ENCODE data around the gene BRIP1. TPM values are rescaled to one million over a fixed set of nuclear protein-coding genes. Genes with fewer than 3 reads are reported as not detected.
"Not testable (repeated sequence)": the region's sequence is repeated elsewhere in the genome, so short reads cannot be mapped to it uniquely, and the experiment has no call there.

Gene BRIP1
- polyA plus RNA-seq, 1 donor, result 6.4 TPM

DNA sequence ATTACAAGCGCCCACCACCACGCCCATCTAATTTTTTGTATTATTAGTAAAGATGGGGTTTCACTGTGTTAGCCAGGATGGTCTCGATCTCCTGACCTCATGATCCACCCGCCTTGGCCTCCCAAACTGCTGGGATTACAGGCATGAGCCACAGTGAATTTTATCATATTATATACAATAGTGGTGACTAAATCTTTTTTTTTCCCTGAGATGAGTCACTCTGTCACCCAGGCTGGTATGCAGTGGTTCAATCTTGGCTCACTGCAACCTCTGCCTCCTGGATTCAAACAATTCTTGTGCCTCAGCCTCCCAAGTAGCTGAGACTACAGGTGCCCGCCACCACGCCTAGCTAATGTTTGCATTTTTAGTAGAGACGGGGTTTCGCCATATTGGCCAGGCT, 22.5 kb upstream of the BRIP1 start:
- not testable (repeated sequence) for H3K4me3 ChIP-seq (ENCODE audit: low read length); H3K27ac ChIP-seq (ENCODE audit: low read length); H3K4me1 ChIP-seq (ENCODE audit: control insufficient read depth, insufficient read depth, low read length); DNase-seq; H3K9me3 ChIP-seq (ENCODE audit: control insufficient read depth, low read depth, low read length); H3K27me3 ChIP-seq (ENCODE audit: control insufficient read depth, insufficient read depth, low read length)
- no CpG with 5 or more reads among the region's 8 CpGs for WGBS (ENCODE audit: insufficient coverage, low lambda C conversion rate)
- H3K36me3 ChIP-seq (ENCODE audit: control insufficient read depth, insufficient read depth, low read length), result peaks cover 28% of the 10 kb centered on the region

DNA sequence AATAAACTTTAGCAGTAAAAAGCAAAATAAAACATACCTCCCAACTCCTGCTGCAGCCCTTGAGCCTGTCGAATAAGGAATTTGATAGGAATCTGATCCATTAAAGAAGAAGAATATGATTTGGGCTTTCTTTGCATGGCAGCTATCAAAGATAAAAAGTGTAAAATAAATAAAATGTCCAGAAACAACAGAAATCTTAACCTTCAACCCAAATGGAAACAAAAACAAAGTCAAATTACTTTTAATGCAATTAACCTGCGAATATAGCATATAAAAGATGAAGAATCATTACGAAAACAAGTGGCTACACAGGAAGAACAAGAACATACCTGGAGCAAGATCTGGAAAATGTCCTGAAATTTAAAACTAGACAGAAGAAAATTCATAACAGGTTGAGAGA, 21.5 kb upstream of the BRIP1 start:
- 100% methylated on average over 3 of the region's 3 CpGs for WGBS (ENCODE audit: insufficient coverage, low lambda C conversion rate)
- Histone ChIP-seq H3K4me3 (ENCODE audit: low read length) (no peak overlapping the region), H3K27ac (ENCODE audit: low read length) (no peak overlapping the region), H3K27me3 (ENCODE audit: control insufficient read depth, insufficient read depth, low read length) (no peaks in the 10 kb centered on the region), H3K36me3 (ENCODE audit: control insufficient read depth, insufficient read depth, low read length) (peaks cover 27% of the 10 kb centered on the region), H3K9me3 (ENCODE audit: control insufficient read depth, low read depth, low read length) (no peaks in the 10 kb centered on the region), H3K4me1 (ENCODE audit: control insufficient read depth, insufficient read depth, low read length) (no peaks in the 10 kb centered on the region)
- DNase-seq, result no peak

DNA sequence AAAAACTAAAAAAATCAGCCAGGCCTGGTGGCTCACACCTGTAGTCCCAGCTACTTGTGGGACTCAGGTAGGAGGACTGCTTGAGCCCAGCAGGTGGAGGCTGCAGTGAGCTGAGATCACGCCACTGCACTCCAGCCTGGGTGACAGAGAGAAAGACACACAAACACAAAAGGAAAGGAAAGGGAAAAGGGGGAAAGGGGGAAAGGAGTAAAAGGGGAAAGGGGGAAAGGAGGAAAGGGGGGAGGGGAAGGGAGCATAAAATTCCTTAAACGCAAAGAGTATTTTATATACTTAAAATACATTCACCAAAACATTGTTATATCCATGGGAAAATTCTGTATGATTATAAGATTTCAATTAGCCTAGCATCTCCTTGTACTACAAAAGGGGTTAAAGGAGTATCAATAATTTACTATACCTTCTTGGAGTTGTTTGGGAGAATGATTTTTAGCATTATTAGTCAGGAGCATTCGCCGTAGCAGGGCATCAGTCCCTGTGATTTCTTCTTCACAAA, 17.3 kb upstream of the BRIP1 start:
- peaks cover 21% of the 10 kb centered on the region for H3K36me3 ChIP-seq (ENCODE audit: control insufficient read depth, insufficient read depth, low read length)
- no peaks in the 10 kb centered on the region for H3K27me3 ChIP-seq (ENCODE audit: control insufficient read depth, insufficient read depth, low read length)
- H3K9me3 ChIP-seq (ENCODE audit: control insufficient read depth, low read depth, low read length), result no peaks in the 10 kb centered on the region
- no peaks in the 10 kb centered on the region for H3K4me1 ChIP-seq (ENCODE audit: control insufficient read depth, insufficient read depth, low read length)
- WGBS (ENCODE audit: insufficient coverage, low lambda C conversion rate), result no CpG with 5 or more reads among the region's 4 CpGs
- no peak overlapping the region for H3K4me3 ChIP-seq (ENCODE audit: low read length)
- no peak for DNase-seq
- no peak overlapping the region for H3K27ac ChIP-seq (ENCODE audit: low read length)

DNA sequence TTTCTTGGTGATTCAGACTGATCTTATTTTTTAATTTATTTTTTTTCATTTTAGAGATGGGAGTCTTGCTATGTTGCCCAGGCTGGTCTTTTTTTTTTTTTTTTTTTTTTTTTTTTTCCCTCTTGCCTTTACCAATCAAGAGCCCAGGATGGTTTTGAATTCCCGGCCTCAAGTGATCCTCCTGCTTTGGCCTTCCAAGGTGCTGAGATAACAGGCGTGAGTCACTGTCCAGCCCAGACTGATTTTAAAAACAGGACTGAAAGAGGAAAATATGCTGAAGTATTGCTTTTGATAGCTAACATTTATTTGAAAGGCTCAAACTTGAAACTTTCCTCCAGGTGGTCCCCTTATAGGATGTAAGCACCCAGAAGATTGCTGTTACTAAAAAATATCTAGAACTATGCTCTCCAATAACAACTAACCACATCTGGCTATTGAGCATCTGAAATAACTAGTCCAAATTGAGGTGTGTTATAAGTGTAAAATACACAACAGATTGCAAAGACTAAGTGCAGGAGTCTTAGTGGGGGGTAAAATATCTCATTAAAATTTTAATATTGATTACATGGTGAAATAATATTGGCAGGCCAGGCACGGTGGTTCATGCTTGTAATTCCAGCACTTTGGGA, 15.8 kb upstream of the BRIP1 start:
- Histone ChIP-seq H3K4me3 (ENCODE audit: low read length) (no peak overlapping the region), H3K36me3 (ENCODE audit: control insufficient read depth, insufficient read depth, low read length) (peaks cover 18% of the 10 kb centered on the region), H3K27me3 (ENCODE audit: control insufficient read depth, insufficient read depth, low read length) (no peaks in the 10 kb centered on the region), H3K4me1 (ENCODE audit: control insufficient read depth, insufficient read depth, low read length) (no peaks in the 10 kb centered on the region), H3K27ac (ENCODE audit: low read length) (no peak overlapping the region), H3K9me3 (ENCODE audit: control insufficient read depth, low read depth, low read length) (no peaks in the 10 kb centered on the region)
- no CpG with 5 or more reads among the region's 3 CpGs for WGBS (ENCODE audit: insufficient coverage, low lambda C conversion rate)
- DNase-seq, result no peak

DNA sequence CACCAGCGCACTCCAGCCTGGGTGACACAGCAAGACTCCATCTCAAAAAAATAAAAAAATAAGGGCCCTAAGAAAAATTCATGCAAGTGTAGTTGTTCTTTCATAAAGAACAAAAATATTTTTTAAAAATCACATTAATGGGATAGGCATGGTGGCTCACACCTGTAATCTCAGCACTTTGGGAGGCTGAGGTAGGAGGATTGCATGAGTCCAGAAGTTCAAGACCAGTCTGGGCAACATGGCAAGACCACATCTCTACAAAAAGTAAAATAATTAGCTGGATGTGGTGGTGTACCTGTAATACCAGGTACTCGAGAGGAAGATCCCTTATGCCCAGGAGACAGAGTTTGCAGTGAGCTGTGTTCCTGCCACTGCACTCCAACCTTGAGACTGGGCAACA, 15.2 kb upstream of the BRIP1 start:
- Histone ChIP-seq H3K4me3 (ENCODE audit: low read length) (no peak overlapping the region), H3K27ac (ENCODE audit: low read length) (no peak overlapping the region), H3K4me1 (ENCODE audit: control insufficient read depth, insufficient read depth, low read length) (no peaks in the 10 kb centered on the region), H3K27me3 (ENCODE audit: control insufficient read depth, insufficient read depth, low read length) (no peaks in the 10 kb centered on the region), H3K36me3 (ENCODE audit: control insufficient read depth, insufficient read depth, low read length) (peaks cover 18% of the 10 kb centered on the region), H3K9me3 (ENCODE audit: control insufficient read depth, low read depth, low read length) (no peaks in the 10 kb centered on the region)
- WGBS (ENCODE audit: insufficient coverage, low lambda C conversion rate), result no CpG with 5 or more reads among the region's 2 CpGs
- no peak for DNase-seq

DNA sequence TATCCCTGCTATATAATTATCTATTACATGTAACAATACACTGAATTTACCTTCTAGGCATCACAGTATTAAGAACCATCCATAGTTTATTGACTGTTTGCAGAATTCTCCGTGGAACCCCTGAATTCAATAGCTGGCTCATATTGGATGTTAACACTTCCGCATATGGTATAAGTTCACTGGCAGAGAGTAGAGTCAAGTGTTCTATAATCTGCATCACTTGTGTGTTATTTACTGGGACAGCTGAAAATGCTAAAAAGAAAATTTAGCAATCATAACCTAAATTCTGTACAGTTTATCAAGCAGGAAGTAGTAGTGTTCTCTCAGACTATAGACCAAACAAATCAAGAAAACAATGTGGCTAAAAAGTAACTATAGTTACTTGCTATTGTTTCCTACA, 14.5 kb upstream of the BRIP1 start:
- H3K4me1 ChIP-seq (ENCODE audit: control insufficient read depth, insufficient read depth, low read length), result no peaks in the 10 kb centered on the region
- no peak overlapping the region for H3K4me3 ChIP-seq (ENCODE audit: low read length)
- H3K9me3 ChIP-seq (ENCODE audit: control insufficient read depth, low read depth, low read length), result no peaks in the 10 kb centered on the region
- H3K27ac ChIP-seq (ENCODE audit: low read length), result no peak overlapping the region
- H3K36me3 ChIP-seq (ENCODE audit: control insufficient read depth, insufficient read depth, low read length), result peaks cover 18% of the 10 kb centered on the region
- no peaks in the 10 kb centered on the region for H3K27me3 ChIP-seq (ENCODE audit: control insufficient read depth, insufficient read depth, low read length)
- DNase-seq, result no peak
- no CpG with 5 or more reads among the region's 2 CpGs for WGBS (ENCODE audit: insufficient coverage, low lambda C conversion rate)

DNA sequence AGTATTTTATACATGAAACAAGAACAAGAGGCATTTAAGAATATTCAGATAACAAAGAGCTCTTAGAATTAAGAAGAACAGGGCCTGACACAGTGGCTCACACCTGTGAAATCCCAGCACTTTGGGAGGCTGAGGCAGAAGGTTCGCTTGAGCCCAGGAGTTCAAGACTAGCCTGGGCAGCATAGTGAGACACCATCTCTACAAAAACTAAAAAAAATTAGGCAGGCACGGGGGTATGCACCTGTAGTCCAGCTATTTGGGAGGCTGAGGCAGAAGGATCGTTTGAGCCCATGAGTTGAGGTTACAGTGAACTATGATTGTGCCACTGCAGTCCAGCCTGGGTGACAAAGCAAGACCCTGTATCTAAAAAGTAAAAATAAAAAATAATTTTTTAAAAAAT, 12.5 kb upstream of the BRIP1 start:
- no peak overlapping the region for H3K27ac ChIP-seq (ENCODE audit: low read length)
- no peaks in the 10 kb centered on the region for H3K9me3 ChIP-seq (ENCODE audit: control insufficient read depth, low read depth, low read length)
- no peaks in the 10 kb centered on the region for H3K27me3 ChIP-seq (ENCODE audit: control insufficient read depth, insufficient read depth, low read length)
- peaks cover 25% of the 10 kb centered on the region for H3K36me3 ChIP-seq (ENCODE audit: control insufficient read depth, insufficient read depth, low read length)
- no CpG with 5 or more reads among the region's 3 CpGs for WGBS (ENCODE audit: insufficient coverage, low lambda C conversion rate)
- no peaks in the 10 kb centered on the region for H3K4me1 ChIP-seq (ENCODE audit: control insufficient read depth, insufficient read depth, low read length)
- DNase-seq, result no peak
- H3K4me3 ChIP-seq (ENCODE audit: low read length), result no peak overlapping the region

DNA sequence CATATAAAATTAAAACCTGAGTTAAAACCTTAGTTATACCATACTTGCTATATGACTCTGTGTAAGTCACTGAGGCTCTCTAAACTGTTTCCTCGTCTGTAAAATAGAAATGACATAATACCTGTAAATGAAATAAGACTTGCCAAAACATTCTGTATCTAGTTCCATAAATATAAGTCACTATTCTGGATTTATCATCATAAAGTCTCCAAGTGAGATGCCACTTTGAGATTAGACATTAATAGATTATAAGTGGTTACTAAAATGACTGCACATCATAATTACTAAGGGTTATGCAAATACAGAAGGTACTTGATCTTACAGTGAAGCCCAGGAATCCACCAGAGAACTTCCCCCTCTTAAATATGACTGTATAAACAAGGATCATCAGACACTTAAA, 12.0 kb upstream of the BRIP1 start:
- Histone ChIP-seq H3K9me3 (ENCODE audit: control insufficient read depth, low read depth, low read length) (no peaks in the 10 kb centered on the region), H3K4me3 (ENCODE audit: low read length) (no peak overlapping the region), H3K4me1 (ENCODE audit: control insufficient read depth, insufficient read depth, low read length) (no peaks in the 10 kb centered on the region), H3K36me3 (ENCODE audit: control insufficient read depth, insufficient read depth, low read length) (peaks cover 27% of the 10 kb centered on the region), H3K27me3 (ENCODE audit: control insufficient read depth, insufficient read depth, low read length) (no peaks in the 10 kb centered on the region), H3K27ac (ENCODE audit: low read length) (no peak overlapping the region)
- no CpG with 5 or more reads among the region's 1 CpG for WGBS (ENCODE audit: insufficient coverage, low lambda C conversion rate)
- DNase-seq, result no peak

DNA sequence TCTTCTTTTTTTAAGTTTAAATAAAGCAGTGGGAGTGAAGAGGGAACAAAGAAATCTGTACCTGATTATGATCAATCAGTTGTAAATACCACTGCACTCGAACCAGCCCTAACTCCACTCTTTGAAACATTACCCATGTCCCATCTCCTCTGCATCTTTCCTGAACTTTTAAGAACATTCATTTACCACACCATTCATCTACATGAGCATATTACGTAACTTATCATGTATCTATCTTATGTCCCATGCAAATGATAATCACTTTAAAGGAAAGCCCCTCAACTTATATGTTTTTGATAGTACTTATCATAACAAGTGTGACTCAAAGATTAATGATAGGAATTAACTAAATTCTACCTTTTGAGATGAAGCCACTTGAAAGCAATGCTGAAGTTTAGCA, 10.7 kb upstream of the BRIP1 start:
- H3K4me3 ChIP-seq (ENCODE audit: low read length), result no peak overlapping the region
- no peak for DNase-seq
- H3K4me1 ChIP-seq (ENCODE audit: control insufficient read depth, insufficient read depth, low read length), result no peaks in the 10 kb centered on the region
- no peaks in the 10 kb centered on the region for H3K9me3 ChIP-seq (ENCODE audit: control insufficient read depth, low read depth, low read length)
- H3K27me3 ChIP-seq (ENCODE audit: control insufficient read depth, insufficient read depth, low read length), result no peaks in the 10 kb centered on the region
- no peak overlapping the region for H3K27ac ChIP-seq (ENCODE audit: low read length)
- peaks cover 26% of the 10 kb centered on the region for H3K36me3 ChIP-seq (ENCODE audit: control insufficient read depth, insufficient read depth, low read length)
- WGBS (ENCODE audit: insufficient coverage, low lambda C conversion rate), result 100% methylated on average over 1 of the region's 2 CpGs

DNA sequence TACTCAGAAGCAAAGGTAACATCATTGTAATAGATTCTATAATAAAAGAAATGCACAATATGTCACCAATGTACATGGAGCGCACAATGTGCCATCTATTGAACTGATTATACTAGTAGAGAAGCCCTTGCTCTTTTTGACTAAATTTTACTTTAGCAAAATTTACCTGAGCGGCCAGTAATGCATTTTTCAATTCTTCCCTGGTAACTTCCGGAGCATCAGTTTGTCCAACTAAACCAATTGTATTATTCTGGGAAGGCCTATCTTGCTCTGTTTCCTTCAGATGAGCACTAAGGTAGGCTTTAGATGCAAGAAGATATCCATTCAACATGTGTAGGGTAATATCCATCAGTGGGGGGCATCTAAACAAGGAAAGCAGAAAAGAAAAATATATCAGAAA, 8.8 kb upstream of the BRIP1 start:
- 100% methylated on average over 3 of the region's 3 CpGs for WGBS (ENCODE audit: insufficient coverage, low lambda C conversion rate)
- H3K4me3 ChIP-seq (ENCODE audit: low read length), result no peak overlapping the region
- H3K27me3 ChIP-seq (ENCODE audit: control insufficient read depth, insufficient read depth, low read length), result no peaks in the 10 kb centered on the region
- no peak overlapping the region for H3K27ac ChIP-seq (ENCODE audit: low read length)
- peaks cover 29% of the 10 kb centered on the region for H3K36me3 ChIP-seq (ENCODE audit: control insufficient read depth, insufficient read depth, low read length)
- no peak for DNase-seq
- H3K4me1 ChIP-seq (ENCODE audit: control insufficient read depth, insufficient read depth, low read length), result no peaks in the 10 kb centered on the region
- no peaks in the 10 kb centered on the region for H3K9me3 ChIP-seq (ENCODE audit: control insufficient read depth, low read depth, low read length)

DNA sequence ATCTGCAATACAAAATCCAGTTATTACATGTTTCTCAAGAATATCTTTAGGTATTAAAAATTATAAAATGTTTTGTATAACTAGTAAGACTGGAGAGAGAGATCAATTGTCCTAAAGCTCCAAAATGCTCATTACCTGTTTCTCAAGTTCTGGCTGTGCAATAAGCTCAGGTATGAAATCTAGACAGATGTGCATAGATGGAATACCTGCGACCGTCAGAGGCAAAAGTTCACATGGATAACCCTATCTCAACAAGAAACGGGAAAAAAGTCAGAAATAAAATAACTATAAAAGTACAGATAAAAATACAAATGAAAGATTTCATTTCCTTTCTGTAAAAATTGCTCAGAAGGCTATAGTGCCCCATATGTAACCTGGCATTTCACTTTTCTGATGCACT, 5.8 kb upstream of the BRIP1 start:
- H3K4me1 ChIP-seq (ENCODE audit: control insufficient read depth, insufficient read depth, low read length), result peaks cover 5% of the 10 kb centered on the region
- no peak overlapping the region for H3K27ac ChIP-seq (ENCODE audit: low read length)
- no peaks in the 10 kb centered on the region for H3K27me3 ChIP-seq (ENCODE audit: control insufficient read depth, insufficient read depth, low read length)
- 97% methylated on average over 3 of the region's 3 CpGs for WGBS (ENCODE audit: insufficient coverage, low lambda C conversion rate)
- no peak overlapping the region for H3K4me3 ChIP-seq (ENCODE audit: low read length)
- no peak for DNase-seq
- peaks cover 22% of the 10 kb centered on the region for H3K36me3 ChIP-seq (ENCODE audit: control insufficient read depth, insufficient read depth, low read length)
- no peaks in the 10 kb centered on the region for H3K9me3 ChIP-seq (ENCODE audit: control insufficient read depth, low read depth, low read length)

All from large intestine (tissue), 3 donors.